Skeletal muscle tissue (tissue), 4 donors: ENCODE results near the gene NLRX1. TPM values are rescaled to one million over a fixed set of nuclear protein-coding genes. Genes with fewer than 3 reads are reported as not detected.
A peak's percentile ranks its signal among the peaks of the same experiment; 100 is the strongest.

Source experiments
- H3K27ac ChIP-seq: one replicate; pipeline ENCODE4 v1.7.0; 2013; ENCODE audit warnings: mild to moderate bottlenecking, low read depth, low read length, inconsistent platforms
- H3K27me3 ChIP-seq, 3 donors: one replicate each; pipeline ENCODE4 v1.7.0; 2013; ENCODE audit warnings: low read length in 3 of 3; ENCODE audit not compliant: control insufficient read depth in 3 of 3, insufficient read depth in 3 of 3
- H3K36me3 ChIP-seq, 3 donors: one replicate each; pipeline ENCODE4 v1.7.0; 2013; ENCODE audit warnings: low read length in 3 of 3; ENCODE audit not compliant: control insufficient read depth in 3 of 3, insufficient read depth in 3 of 3
- H3K4me1 ChIP-seq, 3 donors: one replicate each; pipeline ENCODE4 v1.7.0; 2013; ENCODE audit warnings: low read length in 3 of 3, mild to moderate bottlenecking in 3 of 3; ENCODE audit not compliant: control insufficient read depth in 3 of 3, insufficient read depth in 3 of 3
- H3K4me3 ChIP-seq, 3 donors: one replicate each; pipeline ENCODE4 v1.7.0; 2013; ENCODE audit warnings: low read length in 3 of 3
- H3K9ac ChIP-seq, 3 donors: one replicate each; pipeline ENCODE4 v1.7.0; 2013; ENCODE audit warnings: low read length in 3 of 3, mild to moderate bottlenecking in 3 of 3, moderate library complexity in 2 of 3, low read depth in 1 of 3
- H3K9me3 ChIP-seq, 3 donors: one replicate each; pipeline ENCODE4 v1.7.0; 2013; ENCODE audit warnings: low read length in 3 of 3; ENCODE audit not compliant: control insufficient read depth in 3 of 3
- total RNA-seq: library from RNA; depleted of rRNA; stranded (reverse); fragments of >200 nt; gene quantifications from one replicate; pipeline ENCODE4 v1.2.3, GENCODE V29; 2014
- donor health status: Osteomylitis.

Gene NLRX1
- total RNA-seq, 1 donor from 2014 or later: 17.2 TPM

GRCh38 chr11:119205080-119205479, 36.6 kb downstream of the NLRX1 start:
- H3K9me3 ChIP-seq: no peaks in the 10 kb centered on the region
- no peak overlapping the region for H3K27ac ChIP-seq

GRCh38 chr11:119205574-119206510, 37.3 kb downstream of the NLRX1 start, which contains the start of gene CBL:
Gene CBL (plus strand): TSS chr11:119206339. CDS start chr11:119206418, 79 bp downstream.
- H3K27ac ChIP-seq: peak within 1 kb of the TSS; percentile 87
- H3K9me3 ChIP-seq: no peaks in the 10 kb centered on the region
- H3K36me3 ChIP-seq: no peaks in the 10 kb centered on the region
- peaks cover 4 to 14% (median 6%) of the 10 kb centered on the region in 3 donors for H3K4me1 ChIP-seq
- H3K4me3 ChIP-seq: peak within 1 kb of the TSS; percentile 73 to 83 (median 82)
- H3K27me3 ChIP-seq: no peaks in the 10 kb centered on the region
- peak within 1 kb of the TSS; percentile 69 to 86 (median 83) for H3K9ac ChIP-seq

More at GRCh38 chr11:119205080-119205479, 36.6 kb downstream of the NLRX1 start:
- peak overlapping the region in 2 of 3 donors; percentile 59 to 75 for H3K4me3 ChIP-seq
- peaks cover 4 to 14% (median 6%) of the 10 kb centered on the region in 3 donors for H3K4me1 ChIP-seq
- no peaks in the 10 kb centered on the region for H3K36me3 ChIP-seq
- H3K9ac ChIP-seq: peak overlapping the region in 2 of 3 donors; percentile 57 to 61
- no peaks in the 10 kb centered on the region for H3K27me3 ChIP-seq

- Histone ChIP-seq H3K4me3 (peak overlapping the region; percentile 73 to 83 (median 82)), H3K27ac (peak overlapping the region; percentile 87), H3K9me3 (no peaks in the 10 kb centered on the region), H3K36me3 (no peaks in the 10 kb centered on the region), H3K27me3 (no peaks in the 10 kb centered on the region), H3K4me1 (peaks cover 4 to 14% (median 6%) of the 10 kb centered on the region in 3 donors), H3K9ac (peak overlapping the region; percentile 69 to 86 (median 83))
Observed at GRCh38 chr11:119206511-119207414, 38.2 kb downstream of the NLRX1 start.

GRCh38 chr11:119207415-119207960, 39.0 kb downstream of the NLRX1 start:
- Histone ChIP-seq H3K27ac (no peak overlapping the region), H3K4me1 (peaks cover 4 to 14% (median 6%) of the 10 kb centered on the region in 3 donors), H3K4me3 (peak overlapping the region; percentile 73 to 83 (median 81)), H3K9me3 (no peaks in the 10 kb centered on the region), H3K9ac (peak overlapping the region in 2 of 3 donors; percentile 3 to 46), H3K27me3 (no peaks in the 10 kb centered on the region), H3K36me3 (no peaks in the 10 kb centered on the region)

- Histone ChIP-seq H3K9ac (no peak overlapping the region), H3K36me3 (no peaks in the 10 kb centered on the region), H3K9me3 (no peaks in the 10 kb centered on the region), H3K27ac (no peak overlapping the region), H3K4me3 (no peak overlapping the region), H3K4me1 (peaks cover 4 to 18% (median 6%) of the 10 kb centered on the region in 3 donors), H3K27me3 (no peaks in the 10 kb centered on the region)
Observed at GRCh38 chr11:119209186-119209585, 40.7 kb downstream of the NLRX1 start.

GRCh38 chr11:119210050-119210449, 41.5 kb downstream of the NLRX1 start:
- Histone ChIP-seq H3K4me1 (peaks cover 4 to 18% (median 6%) of the 10 kb centered on the region in 3 donors), H3K36me3 (no peaks in the 10 kb centered on the region)

GRCh38 chr11:119218141-119218878, 49.8 kb downstream of the NLRX1 start:
- Histone ChIP-seq H3K27me3 (no peaks in the 10 kb centered on the region), H3K4me1 (no peaks in the 10 kb centered on the region), H3K27ac (no peak overlapping the region), H3K9me3 (no peaks in the 10 kb centered on the region), H3K9ac (no peak overlapping the region), H3K4me3 (no peak overlapping the region), H3K36me3 (no peaks in the 10 kb centered on the region)

More at GRCh38 chr11:119210050-119210449, 41.5 kb downstream of the NLRX1 start:
- Histone ChIP-seq H3K4me3 (no peak overlapping the region), H3K9me3 (no peaks in the 10 kb centered on the region), H3K27ac (no peak overlapping the region), H3K9ac (no peak overlapping the region), H3K27me3 (no peaks in the 10 kb centered on the region)

- H3K9me3 ChIP-seq: no peaks in the 10 kb centered on the region
- no peak overlapping the region for H3K4me3 ChIP-seq
- H3K27ac ChIP-seq: no peak overlapping the region
- no peaks in the 10 kb centered on the region for H3K36me3 ChIP-seq
- no peaks in the 10 kb centered on the region for H3K27me3 ChIP-seq
- H3K4me1 ChIP-seq: no peaks in the 10 kb centered on the region
- no peak overlapping the region for H3K9ac ChIP-seq
Observed at GRCh38 chr11:119222308-119222707, 53.8 kb downstream of the NLRX1 start.

- H3K9me3 ChIP-seq: no peaks in the 10 kb centered on the region
- no peak overlapping the region for H3K27ac ChIP-seq
- no peak overlapping the region for H3K9ac ChIP-seq
- H3K27me3 ChIP-seq: no peaks in the 10 kb centered on the region
- no peaks in the 10 kb centered on the region for H3K36me3 ChIP-seq
- H3K4me3 ChIP-seq: no peak overlapping the region
- no peaks in the 10 kb centered on the region for H3K4me1 ChIP-seq
Observed at GRCh38 chr11:119222891-119223290, 54.4 kb downstream of the NLRX1 start.
